GM12873 (cell line): ENCODE data around the gene RBM20.

Source experiments
- CTCF ChIP-seq: IDR thresholded peaks from 2 replicates; pipeline ENCODE4 v1.5.1; 2012; ENCODE audit warnings: low read depth, mild to moderate bottlenecking, moderate library complexity, low read length, control low read depth; ENCODE audit not compliant: insufficient read depth; ENCODE audit errors: missing control alignments

Gene RBM20

DNA sequence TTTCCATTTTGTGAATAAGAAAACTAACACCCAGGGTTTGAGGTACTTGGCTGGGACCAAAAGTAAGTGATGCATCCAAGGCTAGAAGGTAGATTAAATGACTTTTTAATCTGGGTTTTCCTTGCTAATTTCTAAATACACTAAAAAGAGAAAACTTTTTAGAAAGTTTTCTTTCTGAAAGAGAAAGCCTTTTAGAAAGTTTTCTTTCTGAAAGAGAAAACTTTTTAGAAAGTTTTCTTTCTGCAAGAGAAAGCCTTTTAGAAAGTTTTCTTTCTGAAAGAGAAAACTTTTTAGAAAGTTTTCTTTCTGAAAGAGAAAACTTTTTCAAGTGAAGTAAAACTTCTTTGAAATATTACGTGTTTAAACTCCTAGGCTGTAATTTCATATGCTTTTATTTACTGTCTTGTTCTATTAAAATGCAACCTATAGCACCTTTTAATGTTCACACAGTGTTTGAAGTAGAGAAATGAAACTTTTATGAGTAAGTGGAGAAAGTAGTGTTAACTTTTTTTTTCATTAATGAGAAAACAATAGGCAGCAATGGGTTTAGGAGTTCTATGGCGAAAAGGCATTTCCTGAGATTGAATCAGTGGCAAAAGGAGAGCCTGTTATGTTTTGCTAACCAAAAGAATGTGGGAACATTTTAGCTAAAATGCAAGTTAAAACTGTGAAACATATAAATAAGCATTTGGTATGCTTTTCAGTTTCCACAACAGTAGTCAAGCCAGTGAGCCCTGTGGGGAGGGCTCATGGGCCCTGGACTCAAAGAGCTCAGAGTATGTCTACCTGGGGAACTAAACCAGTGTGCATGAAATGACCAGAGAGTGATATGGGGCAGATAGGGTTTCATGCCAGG is 103.7 kb downstream of the RBM20 start:
- TF ChIP-seq CTCF = no peak

GRCh38 chr10:110748970-110749369 is 104.8 kb downstream of the RBM20 start:
- TF ChIP-seq CTCF = no peak

GRCh38 chr10:110750931-110751330 is 106.8 kb downstream of the RBM20 start:
- TF ChIP-seq CTCF = no peak

GRCh38 chr10:110751850-110752249 is 107.7 kb downstream of the RBM20 start:
- TF ChIP-seq CTCF = no peak

GRCh38 chr10:110753462-110753861 is 109.3 kb downstream of the RBM20 start:
- no peak for TF ChIP-seq CTCF

DNA sequence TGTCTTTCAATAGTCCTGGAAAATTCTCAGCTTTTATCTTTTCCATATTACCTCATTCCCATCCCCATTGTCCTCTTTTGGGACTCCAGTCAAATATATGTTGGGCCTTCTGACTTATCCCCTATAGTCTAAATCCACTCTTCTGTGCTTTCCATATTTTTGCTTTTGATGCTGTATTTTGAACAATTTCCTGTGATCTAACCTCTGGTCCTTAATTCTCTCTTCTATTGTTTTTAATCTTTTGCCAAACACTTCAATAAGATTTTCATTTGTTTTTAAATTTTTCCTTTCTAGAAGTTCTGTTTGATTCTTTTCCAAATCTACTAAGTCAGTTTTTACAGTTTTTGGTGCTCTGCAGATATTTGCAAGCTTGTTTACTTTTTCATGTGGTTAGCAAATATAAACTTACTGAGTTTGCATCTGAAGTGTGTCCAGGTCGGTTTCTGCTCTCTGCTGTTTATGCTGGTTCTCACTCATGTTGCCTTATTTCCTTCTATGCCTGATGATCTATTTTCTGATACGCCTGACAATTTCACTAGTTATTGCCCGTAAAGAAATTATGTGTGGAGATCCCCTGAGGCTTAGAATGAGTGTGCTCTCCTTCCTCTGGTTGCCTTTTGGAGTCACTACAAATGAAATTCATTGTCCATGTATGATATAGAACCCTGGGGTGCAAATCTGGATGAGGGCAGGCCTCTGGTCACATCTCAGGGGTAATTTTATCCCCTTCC is 110.4 kb downstream of the RBM20 start:
- TF ChIP-seq CTCF = no peak

- no peak for TF ChIP-seq CTCF
Measured at GRCh38 chr10:110755781-110756180, 111.6 kb downstream of the RBM20 start.
